ENCODE data around the gene SHISA3. TPM values are rescaled to one million over a fixed set of nuclear protein-coding genes. Genes with fewer than 3 reads are reported as not detected.

The SHISA3 gene
- total RNA-seq, 1 donor, result not detected

- no peak for TF ChIP-seq CTCF (IDR thresholded peaks at IDR 0.05; ENCODE audit: insufficient read depth, low read depth, low read length)
- DNase-seq (ENCODE audit: low read depth), result no peak
- H3K4me3 ChIP-seq (ENCODE audit: low read depth, low read length), result no peak overlapping the region
Observed at GRCh38 chr4:42398871-42399331, 1.6 kb downstream of the SHISA3 start.

- no peak for TF ChIP-seq CTCF (IDR thresholded peaks at IDR 0.05; ENCODE audit: insufficient read depth, low read depth, low read length)
- no peak for DNase-seq (ENCODE audit: low read depth)
- no peak overlapping the region for H3K4me3 ChIP-seq (ENCODE audit: low read depth, low read length)
Observed at GRCh38 chr4:42399393-42399792, 2.1 kb downstream of the SHISA3 start.

DNA sequence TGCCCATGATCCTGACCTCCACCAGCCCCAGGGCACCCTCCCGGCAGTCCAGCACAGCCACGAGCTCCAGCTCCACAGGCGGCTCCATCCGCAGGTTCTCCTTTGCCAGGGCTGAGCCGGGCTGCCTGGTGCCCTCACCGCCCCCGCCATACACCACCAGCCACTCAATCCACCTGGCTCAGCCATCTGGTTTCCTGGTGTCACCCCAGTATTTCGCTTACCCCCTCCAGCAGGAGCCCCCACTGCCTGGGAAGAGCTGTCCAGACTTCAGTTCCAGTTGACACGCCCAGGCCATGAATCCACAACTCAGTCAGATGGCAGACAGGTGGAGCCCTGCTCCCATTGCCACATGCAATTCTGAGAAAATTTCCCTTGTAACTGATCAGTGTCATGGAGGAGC is 3.9 kb downstream of the SHISA3 start:
- TF ChIP-seq CTCF (IDR thresholded peaks at IDR 0.05; ENCODE audit: insufficient read depth, low read depth, low read length), result no peak
- no peak overlapping the region for H3K4me3 ChIP-seq (ENCODE audit: low read depth, low read length)
- DNase-seq (ENCODE audit: low read depth), result no peak

GRCh38 chr4:42404001-42404400 is 6.7 kb downstream of the SHISA3 start:
- no peak for DNase-seq (ENCODE audit: low read depth)
- no peak for TF ChIP-seq CTCF (IDR thresholded peaks at IDR 0.05; ENCODE audit: insufficient read depth, low read depth, low read length)
- H3K4me3 ChIP-seq (ENCODE audit: low read depth, low read length), result no peak overlapping the region

DNA sequence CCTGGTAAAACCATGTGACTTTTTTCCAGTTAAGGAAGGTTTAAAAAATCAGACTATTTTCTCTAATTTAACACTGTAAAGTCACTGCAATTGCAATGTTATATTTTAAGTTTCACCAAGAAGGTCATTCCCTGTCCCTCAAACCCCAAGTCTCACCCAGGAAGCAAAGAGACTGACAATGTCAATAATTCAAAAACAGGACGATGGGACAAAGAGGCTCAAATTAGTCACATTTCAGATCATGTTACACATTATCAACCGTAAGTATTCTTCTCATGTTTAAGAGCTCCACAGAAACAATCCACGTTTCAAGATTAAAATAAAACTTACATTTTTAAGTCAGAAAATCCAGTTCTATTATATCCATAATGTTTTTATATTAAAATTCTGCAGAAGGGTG is 13.2 kb downstream of the SHISA3 start:
- no peak overlapping the region for H3K4me3 ChIP-seq (ENCODE audit: low read depth, low read length)
- DNase-seq (ENCODE audit: low read depth), result no peak
- TF ChIP-seq CTCF (IDR thresholded peaks at IDR 0.05; ENCODE audit: insufficient read depth, low read depth, low read length), result no peak

DNA sequence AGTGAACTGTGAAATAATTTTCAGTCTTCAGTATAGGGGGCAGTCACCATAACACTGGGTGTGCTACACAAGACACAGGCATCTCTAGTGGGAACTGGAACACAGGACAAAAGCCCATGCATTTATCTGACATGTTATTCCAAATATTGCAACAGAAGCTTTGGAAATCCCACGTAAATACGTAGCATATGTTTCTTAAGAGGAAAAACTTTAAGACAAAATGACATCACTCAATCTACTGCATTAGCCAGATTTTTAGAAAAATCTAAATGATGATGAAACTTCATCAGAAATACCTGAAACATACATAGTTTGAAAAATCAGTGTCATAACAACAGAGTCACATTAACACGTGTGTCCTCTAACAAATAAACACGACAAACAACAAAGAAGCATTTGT is 14.5 kb downstream of the SHISA3 start:
- DNase-seq (ENCODE audit: low read depth), result peak; percentile 5
- no peak overlapping the region for H3K4me3 ChIP-seq (ENCODE audit: low read depth, low read length)
- no peak for TF ChIP-seq CTCF (IDR thresholded peaks at IDR 0.05; ENCODE audit: insufficient read depth, low read depth, low read length)

DNA sequence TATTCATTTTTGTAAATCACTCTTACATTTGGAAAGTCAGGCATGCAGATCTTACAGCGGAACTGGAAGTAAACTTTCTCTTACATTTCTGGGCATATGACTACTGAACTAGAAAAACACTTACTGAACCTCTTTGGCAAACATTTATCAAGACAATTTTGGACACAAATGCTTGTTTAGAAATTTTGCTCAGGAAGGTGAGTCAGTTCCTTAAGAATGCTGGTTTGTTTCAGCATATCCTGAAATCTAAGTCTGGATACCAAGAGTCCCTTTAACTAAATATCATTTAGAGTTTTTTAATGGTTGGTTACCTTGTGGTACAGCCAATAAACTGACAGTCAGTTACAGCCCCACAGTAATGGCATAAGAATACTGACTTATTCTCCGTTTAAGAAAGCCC is 15.0 kb downstream of the SHISA3 start:
- TF ChIP-seq CTCF (IDR thresholded peaks at IDR 0.05; ENCODE audit: insufficient read depth, low read depth, low read length), result no peak
- H3K4me3 ChIP-seq (ENCODE audit: low read depth, low read length), result no peak overlapping the region
- DNase-seq (ENCODE audit: low read depth), result peak; percentile 62

Data from fibroblast of villous mesenchyme (primary cell).